ENCODE data around the gene CREBZF. TPM values are rescaled to one million over a fixed set of nuclear protein-coding genes. Genes with fewer than 3 reads are reported as not detected.
"Not testable (repeated sequence)": the region's sequence is repeated elsewhere in the genome, so short reads cannot be mapped to it uniquely, and the experiment has no call there.

Gene CREBZF
- total and polyA plus RNA-seq, 2 donors (not counting 1 experiment from before 2014, with no cell fraction given), result 20.5 to 40.3 TPM

- no peaks in the 10 kb centered on the region for H3K9me3 ChIP-seq (ENCODE audit: control insufficient read depth, insufficient read depth, low read depth, low read length)
- no peak overlapping the region for H2AFZ ChIP-seq (ENCODE audit: low read length)
- no peaks in the 10 kb centered on the region for H3K27me3 ChIP-seq (ENCODE audit: control insufficient read depth, insufficient read depth, low read length)
- no peaks in the 10 kb centered on the region for H4K20me1 ChIP-seq (ENCODE audit: control insufficient read depth, extremely low read depth, insufficient read depth, low read length)
- no peaks in the 10 kb centered on the region for H3K36me3 ChIP-seq (ENCODE audit: control insufficient read depth, insufficient read depth, low read length)
- no peak overlapping the region for H3K4me2 ChIP-seq (ENCODE audit: extremely low read depth, insufficient read depth, low read length)
- no peak overlapping the region for H3K27ac ChIP-seq (ENCODE audit: insufficient read depth, low read length)
- H3K4me3 ChIP-seq (replicated peaks in 1 of 4; ENCODE audit: control extremely low read depth in 1 of 4, insufficient read depth in 1 of 4, low read depth in 3 of 4, low read length in 4 of 4), result no peak overlapping the region
- peaks cover 3% of the 10 kb centered on the region for H3K4me1 ChIP-seq (ENCODE audit: control insufficient read depth, extremely low read depth, insufficient read depth, low read length)
- no peak overlapping the region for H3K9ac ChIP-seq (ENCODE audit: insufficient read depth, low read length)
- H3K79me2 ChIP-seq (ENCODE audit: control insufficient read depth, insufficient read depth, low read length), result no peaks in the 10 kb centered on the region
- TF ChIP-seq CTCF (conservative IDR thresholded peaks at IDR 0.05 in 1 of 2, IDR thresholded peaks at IDR 0.05 in 1 of 2; ENCODE audit: low read depth in 1 of 2, low read length in 2 of 2), result no peak
- no peak for TF ChIP-seq EZH2 (IDR thresholded peaks at IDR 0.05; ENCODE audit: low read length, missing control alignments)
- no peak for DNase-seq (ENCODE audit: low read depth in 2 of 2)
Measured at GRCh38 chr11:85679576-85679975, 14.6 kb upstream of the CREBZF start.

DNA sequence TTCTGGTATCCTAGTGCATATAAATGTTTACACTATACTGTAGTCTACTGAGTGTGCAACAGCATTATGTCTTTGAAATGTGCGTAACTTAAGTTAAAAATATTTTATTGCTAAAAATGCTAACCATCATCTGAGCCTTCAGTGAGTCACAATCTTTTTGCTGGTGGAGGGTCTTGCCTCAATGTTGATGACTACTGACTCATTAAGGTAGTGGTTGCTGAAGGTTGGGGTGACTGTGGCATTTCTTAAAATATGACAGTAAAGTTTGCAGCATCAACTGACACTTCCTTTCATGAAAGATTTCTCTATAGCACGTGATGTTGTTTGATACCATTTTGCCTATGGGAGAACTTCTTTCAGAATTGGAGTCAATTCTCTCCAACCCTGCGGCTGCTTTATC, 8.5 kb upstream of the CREBZF start:
- DNase-seq (ENCODE audit: low read depth in 2 of 2), result no peak
- TF ChIP-seq CTCF (conservative IDR thresholded peaks at IDR 0.05 in 1 of 2, IDR thresholded peaks at IDR 0.05 in 1 of 2; ENCODE audit: low read depth in 1 of 2, low read length in 2 of 2), result no peak
- no peak for TF ChIP-seq EZH2 (IDR thresholded peaks at IDR 0.05; ENCODE audit: low read length, missing control alignments)
- H3K27ac ChIP-seq (ENCODE audit: insufficient read depth, low read length), result no peak overlapping the region
- H3K79me2 ChIP-seq (ENCODE audit: control insufficient read depth, insufficient read depth, low read length), result no peaks in the 10 kb centered on the region
- H2AFZ ChIP-seq (ENCODE audit: low read length), result no peak overlapping the region
- H3K27me3 ChIP-seq (ENCODE audit: control insufficient read depth, insufficient read depth, low read length), result no peaks in the 10 kb centered on the region
- no peaks in the 10 kb centered on the region for H3K4me1 ChIP-seq (ENCODE audit: control insufficient read depth, extremely low read depth, insufficient read depth, low read length)
- H4K20me1 ChIP-seq (ENCODE audit: control insufficient read depth, extremely low read depth, insufficient read depth, low read length), result no peaks in the 10 kb centered on the region
- no peak overlapping the region for H3K4me2 ChIP-seq (ENCODE audit: extremely low read depth, insufficient read depth, low read length)
- H3K9ac ChIP-seq (ENCODE audit: insufficient read depth, low read length), result no peak overlapping the region
- H3K36me3 ChIP-seq (ENCODE audit: control insufficient read depth, insufficient read depth, low read length), result no peaks in the 10 kb centered on the region
- H3K9me3 ChIP-seq (ENCODE audit: control insufficient read depth, insufficient read depth, low read depth, low read length), result no peaks in the 10 kb centered on the region
- H3K4me3 ChIP-seq (replicated peaks in 1 of 4; ENCODE audit: control extremely low read depth in 1 of 4, insufficient read depth in 1 of 4, low read depth in 3 of 4, low read length in 4 of 4), result no peak overlapping the region

DNA sequence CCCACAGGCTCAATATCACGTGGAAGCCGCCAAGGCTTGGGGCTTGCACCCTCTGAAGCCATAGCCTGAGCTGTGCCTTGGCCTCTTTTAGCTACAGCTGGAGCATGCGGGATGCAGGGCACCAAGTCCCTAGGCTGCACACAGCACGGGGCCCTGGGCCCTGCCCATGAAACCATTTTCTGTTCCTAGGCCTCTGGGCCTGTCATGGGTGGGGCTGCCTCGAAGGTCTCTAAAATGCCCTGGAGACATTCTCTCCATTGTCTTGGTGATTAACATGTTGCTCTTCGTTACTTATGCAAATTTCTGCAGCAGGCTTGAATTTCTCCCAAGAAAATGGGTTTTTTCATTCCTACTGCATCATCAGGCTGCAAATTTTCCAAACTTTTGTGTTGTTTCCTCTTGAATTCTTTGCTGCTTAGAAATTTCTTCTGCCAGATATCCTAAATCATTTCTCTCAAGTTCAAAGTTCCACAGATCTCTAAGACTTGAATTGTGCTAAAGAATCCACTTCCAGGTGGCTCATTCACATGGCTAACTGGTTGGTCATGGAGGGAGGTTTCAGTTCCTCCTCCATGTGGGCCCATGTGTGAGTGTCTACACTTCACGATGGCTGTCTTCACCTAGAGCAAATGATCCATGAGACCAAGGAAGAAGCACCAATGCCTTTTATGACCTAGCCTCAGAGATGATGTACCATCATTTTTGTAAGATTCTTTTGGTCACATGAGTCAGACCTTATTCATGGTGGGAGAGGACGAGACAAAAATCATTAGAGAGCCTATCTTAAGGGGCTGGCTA, 7.4 kb upstream of the CREBZF start:
- Histone ChIP-seq H3K4me2 (ENCODE audit: extremely low read depth, insufficient read depth, low read length) (no peak overlapping the region), H4K20me1 (ENCODE audit: control insufficient read depth, extremely low read depth, insufficient read depth, low read length) (no peaks in the 10 kb centered on the region), H3K36me3 (ENCODE audit: control insufficient read depth, insufficient read depth, low read length) (no peaks in the 10 kb centered on the region), H2AFZ (ENCODE audit: low read length) (no peak overlapping the region), H3K4me3 (replicated peaks in 1 of 4; ENCODE audit: control extremely low read depth in 1 of 4, insufficient read depth in 1 of 4, low read depth in 3 of 4, low read length in 4 of 4) (no peak overlapping the region), H3K9me3 (ENCODE audit: control insufficient read depth, insufficient read depth, low read depth, low read length) (no peaks in the 10 kb centered on the region), H3K27me3 (ENCODE audit: control insufficient read depth, insufficient read depth, low read length) (no peaks in the 10 kb centered on the region), H3K79me2 (ENCODE audit: control insufficient read depth, insufficient read depth, low read length) (no peaks in the 10 kb centered on the region), H3K27ac (ENCODE audit: insufficient read depth, low read length) (no peak overlapping the region), H3K4me1 (ENCODE audit: control insufficient read depth, extremely low read depth, insufficient read depth, low read length) (no peaks in the 10 kb centered on the region), H3K9ac (ENCODE audit: insufficient read depth, low read length) (no peak overlapping the region)
- TF ChIP-seq CTCF (conservative IDR thresholded peaks at IDR 0.05 in 1 of 2, IDR thresholded peaks at IDR 0.05 in 1 of 2; ENCODE audit: low read depth in 1 of 2, low read length in 2 of 2) (no peak), EZH2 (IDR thresholded peaks at IDR 0.05; ENCODE audit: low read length, missing control alignments) (no peak)
- no peak for DNase-seq (ENCODE audit: low read depth in 2 of 2)

- H3K27ac ChIP-seq (ENCODE audit: insufficient read depth, low read length); H3K79me2 ChIP-seq (ENCODE audit: control insufficient read depth, insufficient read depth, low read length); H3K36me3 ChIP-seq (ENCODE audit: control insufficient read depth, insufficient read depth, low read length); DNase-seq (ENCODE audit: low read depth in 2 of 2); H3K27me3 ChIP-seq (ENCODE audit: control insufficient read depth, insufficient read depth, low read length); H3K9ac ChIP-seq (ENCODE audit: insufficient read depth, low read length); H4K20me1 ChIP-seq (ENCODE audit: control insufficient read depth, extremely low read depth, insufficient read depth, low read length); H3K4me2 ChIP-seq (ENCODE audit: extremely low read depth, insufficient read depth, low read length); H3K9me3 ChIP-seq (ENCODE audit: control insufficient read depth, insufficient read depth, low read depth, low read length); H2AFZ ChIP-seq (ENCODE audit: low read length); H3K4me3 ChIP-seq (replicated peaks in 1 of 4; ENCODE audit: control extremely low read depth in 1 of 4, insufficient read depth in 1 of 4, low read depth in 3 of 4, low read length in 4 of 4); H3K4me1 ChIP-seq (ENCODE audit: control insufficient read depth, extremely low read depth, insufficient read depth, low read length): not testable (repeated sequence)
Measured at GRCh38 chr11:85670949-85671663, 6.2 kb upstream of the CREBZF start.

All from fibroblast of lung (primary cell).